ENCODE measurements around the gene ITCH.

DNA sequence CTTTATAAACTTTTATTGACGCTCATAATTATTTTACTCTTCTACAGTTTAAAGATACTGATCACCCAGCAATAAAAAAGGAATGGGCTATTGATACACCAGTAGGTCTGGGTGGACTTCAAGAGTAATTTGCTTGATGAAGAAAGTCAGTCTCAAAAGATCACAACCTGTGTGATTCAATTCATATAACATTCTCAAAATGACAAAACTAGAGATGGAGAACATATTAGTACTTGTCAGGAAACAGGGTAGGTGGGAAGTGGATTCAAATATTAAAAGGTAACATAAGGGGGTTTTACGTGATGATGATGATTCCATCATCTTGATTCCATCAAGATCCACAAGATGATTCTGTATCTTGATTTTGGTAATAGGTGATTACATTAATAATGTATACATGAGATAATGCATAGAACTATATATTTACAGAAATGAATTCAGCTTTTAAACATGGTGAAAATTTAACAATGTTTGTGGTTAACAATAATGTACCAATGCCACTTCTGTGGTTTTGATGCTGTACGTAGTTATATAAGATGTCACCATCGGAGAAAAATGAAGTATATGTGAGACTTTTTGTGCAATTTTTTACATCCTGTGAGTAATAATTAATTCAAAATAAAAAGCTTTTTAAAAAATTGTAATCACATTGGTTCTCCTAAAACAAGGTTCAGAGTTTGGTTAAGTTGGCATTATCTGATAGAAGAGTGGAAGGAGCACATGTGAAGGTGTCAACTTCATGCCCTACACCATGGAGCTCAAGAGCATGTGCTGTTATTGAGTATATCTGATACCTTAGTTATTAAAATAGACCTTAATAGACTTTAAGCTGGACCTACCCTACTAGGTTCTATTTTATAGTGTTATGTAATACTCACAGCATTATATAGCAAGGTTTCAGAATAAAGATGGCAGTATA is 86.9 kb downstream of the ITCH start:
- no peak for TF ChIP-seq EZH2phosphoT487 (conservative IDR thresholded peaks at IDR 0.05; ENCODE audit: low read length)
- TF ChIP-seq, protein P1, sequence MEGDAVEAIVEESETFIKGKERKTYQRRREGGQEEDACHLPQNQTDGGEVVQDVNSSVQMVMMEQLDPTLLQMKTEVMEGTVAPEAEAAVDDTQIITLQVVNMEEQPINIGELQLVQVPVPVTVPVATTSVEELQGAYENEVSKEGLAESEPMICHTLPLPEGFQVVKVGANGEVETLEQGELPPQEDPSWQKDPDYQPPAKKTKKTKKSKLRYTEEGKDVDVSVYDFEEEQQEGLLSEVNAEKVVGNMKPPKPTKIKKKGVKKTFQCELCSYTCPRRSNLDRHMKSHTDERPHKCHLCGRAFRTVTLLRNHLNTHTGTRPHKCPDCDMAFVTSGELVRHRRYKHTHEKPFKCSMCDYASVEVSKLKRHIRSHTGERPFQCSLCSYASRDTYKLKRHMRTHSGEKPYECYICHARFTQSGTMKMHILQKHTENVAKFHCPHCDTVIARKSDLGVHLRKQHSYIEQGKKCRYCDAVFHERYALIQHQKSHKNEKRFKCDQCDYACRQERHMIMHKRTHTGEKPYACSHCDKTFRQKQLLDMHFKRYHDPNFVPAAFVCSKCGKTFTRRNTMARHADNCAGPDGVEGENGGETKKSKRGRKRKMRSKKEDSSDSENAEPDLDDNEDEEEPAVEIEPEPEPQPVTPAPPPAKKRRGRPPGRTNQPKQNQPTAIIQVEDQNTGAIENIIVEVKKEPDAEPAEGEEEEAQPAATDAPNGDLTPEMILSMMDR (IDR thresholded peaks at IDR 0.05; ENCODE audit: insufficient read depth, low read length, poor library complexity, severe bottlenecking): no peak
